ENCODE data around the gene SYT12. TPM values are rescaled to one million over a fixed set of nuclear protein-coding genes. Genes with fewer than 3 reads are reported as not detected.
"Not testable (repeated sequence)": the region's sequence is repeated elsewhere in the genome, so short reads cannot be mapped to it uniquely, and the experiment has no call there.

The SYT12 gene
- total and polyA plus RNA-seq, 9 of the 15 experiments (the other 6 are each of a cell fraction or from before 2014, with no cell fraction given), result 0.03 to 0.11 (median 0.03) TPM; not detected in 4

- Histone ChIP-seq H3K27ac (ENCODE audit: extremely low read depth, low read depth, low read length) (no peak overlapping the region), H2AFZ (ENCODE audit: low read depth, low read length) (no peak overlapping the region), H3K79me2 (ENCODE audit: control insufficient read depth, insufficient read depth, low read length) (no peaks in the 10 kb centered on the region), H4K20me1 (replicated peaks; ENCODE audit: control insufficient read depth, insufficient read depth, low read length) (no peaks in the 10 kb centered on the region), H3K9me1 (ENCODE audit: control insufficient read depth, insufficient read depth, low read length) (no peaks in the 10 kb centered on the region), H3K27me3 (ENCODE audit: control insufficient read depth in 2 of 2, insufficient read depth in 2 of 2, low read length in 2 of 2) (no peaks in the 10 kb centered on the region), H3K36me3 (ENCODE audit: control insufficient read depth, insufficient read depth, low read length) (no peaks in the 10 kb centered on the region), H3K9me3 (replicated peaks; ENCODE audit: control insufficient read depth, insufficient read depth, low read depth, low read length) (peaks cover 5% of the 10 kb centered on the region; the same call in 1 of the 2 replicates), H3K4me2 (ENCODE audit: insufficient read depth, low read length) (no peak overlapping the region), H3K4me3 (no peak overlapping the region), H3K4me1 (replicated peaks in 1 of 2; ENCODE audit: control insufficient read depth in 2 of 2, insufficient read depth in 2 of 2, low read length in 2 of 2) (peaks cover 8 to 14% of the 10 kb centered on the region in 2 experiments; a peak in 3 of 5 replicates), H3K9ac (ENCODE audit: insufficient read depth in 1 of 2, low read depth in 2 of 2, low read length in 2 of 2) (no peak overlapping the region)
- FAIRE-seq (no peak), ATAC-seq (no peak), DNase-seq (ENCODE audit: extremely low read depth in 1 of 4, low spot score in 3 of 4) (no peak)
- 68% methylated on average over 5 of the region's 5 CpGs for WGBS (ENCODE audit: insufficient coverage, low coverage, missing lambda C conversion rate)
- no TSS peak for BruUV-seq (replicated peaks)
- intact Hi-C loops (cut with micrococcal nuclease), result no loop called here
- CTCF ChIA-PET (ENCODE audit: low intra/inter-chr PET ratio), result no interaction called here
- POLR2A ChIA-PET, result interaction anchor here (1.7 kb wide), 1 partner anchor 17 kb away, joined by 4 read pairs; no protein-coding TSS in a partner anchor
- TF ChIP-seq PHTF2 (CRISPR knock-in tag; IDR thresholded peaks at IDR 0.05), result no peak
- no peak for TF ChIP-seq NR2C1 (IDR thresholded peaks at IDR 0.05)
- TF ChIP-seq NR2C1 (tag; IDR thresholded peaks at IDR 0.05), result no peak
- TF ChIP-seq KLF1 (tag; IDR thresholded peaks at IDR 0.05), result no peak
- in situ Hi-C loops (cut with MboI), result no loop called here
Measured at GRCh38 chr11:67002921-67003411, 20.0 kb upstream of the SYT12 start.

- H3K79me2 ChIP-seq (ENCODE audit: control insufficient read depth, insufficient read depth, low read length); FAIRE-seq; ATAC-seq; H3K27me3 ChIP-seq (ENCODE audit: control insufficient read depth in 2 of 2, insufficient read depth in 2 of 2, low read length in 2 of 2); H3K4me2 ChIP-seq (ENCODE audit: insufficient read depth, low read length); in situ Hi-C loops (cut with MboI); H3K4me3 ChIP-seq; CTCF ChIA-PET (ENCODE audit: low intra/inter-chr PET ratio); DNase-seq (ENCODE audit: extremely low read depth in 1 of 4, low spot score in 3 of 4); H2AFZ ChIP-seq (ENCODE audit: low read depth, low read length); H3K27ac ChIP-seq (ENCODE audit: extremely low read depth, low read depth, low read length); BruUV-seq (replicated peaks); H3K9me1 ChIP-seq (ENCODE audit: control insufficient read depth, insufficient read depth, low read length); H3K9ac ChIP-seq (ENCODE audit: insufficient read depth in 1 of 2, low read depth in 2 of 2, low read length in 2 of 2); H3K36me3 ChIP-seq (ENCODE audit: control insufficient read depth, insufficient read depth, low read length); H3K9me3 ChIP-seq (replicated peaks; ENCODE audit: control insufficient read depth, insufficient read depth, low read depth, low read length); intact Hi-C loops (cut with micrococcal nuclease); H4K20me1 ChIP-seq (replicated peaks; ENCODE audit: control insufficient read depth, insufficient read depth, low read length); TF ChIP-seq ZNF740 (CRISPR knock-in tag; IDR thresholded peaks at IDR 0.05): not testable (repeated sequence)
- POLR2A ChIA-PET, result interaction anchor here (2.0 kb wide), 1 partner anchor 162 kb away, joined by 6 read pairs; the partner anchor contains the start of gene RCE1
- TF ChIP-seq DDX20 (tag; IDR thresholded peaks at IDR 0.05; ENCODE audit: low read depth) (0 out of 2 replicates have a peak, but pooled peaks have one; percentile 51), ZNF740 (tag; IDR thresholded peaks at IDR 0.05) (0 out of 4 replicates have a peak, but pooled peaks of 1 of the 2 experiments have one; percentile 21), PTTG1 (tag; IDR thresholded peaks at IDR 0.05; ENCODE audit: low read depth) (peak; percentile 60; the same call in 1 of the 2 replicates)
- 73% methylated on average over 8 of the region's 8 CpGs for WGBS (ENCODE audit: insufficient coverage, low coverage, missing lambda C conversion rate)
- H3K4me1 ChIP-seq (replicated peaks in 1 of 2; ENCODE audit: control insufficient read depth in 2 of 2, insufficient read depth in 2 of 2, low read length in 2 of 2), result peaks cover 8 to 14% of the 10 kb centered on the region in 2 experiments; a peak in 3 of 5 replicates
Measured at GRCh38 chr11:67005200-67005599, 17.7 kb upstream of the SYT12 start.

Data from K562 (cell line).